OCI-LY3 (cell line): Measurements from ENCODE around the gene SSC5D.
"Not testable (repeated sequence)": the region's sequence is repeated elsewhere in the genome, so short reads cannot be mapped to it uniquely, and the experiment has no call there.

ENCODE experiments used
- CTCF ChIP-seq: fragments of 200-600, 300-600 bp; sonication (generic); IDR thresholded peaks from 2 replicates; pipeline ENCODE4 v1.5.1; 2014; ENCODE audit warnings: antibody characterized with exemption, low read length, low read depth
- EZH2phosphoT487 ChIP-seq: fragments of 200-600 bp; shearing (Covaris generic); IDR thresholded peaks from 2 replicates; pipeline ENCODE4 v1.6.1; 2018; ENCODE audit warnings: antibody characterized with exemption, mixed run types, low read depth

- TF ChIP-seq CTCF, EZH2phosphoT487: not testable (repeated sequence)
Measured at GRCh38 chr19:55534280-55534679, 46.0 kb downstream of the SSC5D start.
